HEK293T (cell line): ENCODE measurements around the gene HEATR5A.

Experiments
- CTCF ChIA-PET: fragments of 350-600 bp; formaldehyde crosslinking; extraction: SDS; loops from one replicate; lab custom pipeline; 2021; ENCODE audit warnings: antibody characterized with exemption, inconsistent platforms; lab: Yijun Ruan, JAX
- POLR2A ChIA-PET: fragments of 350-600 bp; formaldehyde crosslinking; extraction: SDS; loops from one replicate; lab custom pipeline; 2020; ENCODE audit warnings: antibody characterized with exemption, inconsistent platforms; lab: Yijun Ruan, JAX
- DNase-seq: peaks from one replicate; pipeline ENCODE4 v3.0.0; 2012; ENCODE audit warnings: mixed read lengths; ENCODE audit errors: extremely low spot score
- ARNT ChIP-seq: fragments of 450-650 bp; IDR thresholded peaks from 2 replicates; pipeline ENCODE4 v1.6.1; 2017; ENCODE audit warnings: mild to moderate bottlenecking
- BHLHE40 ChIP-seq: fragments of 450-650 bp; IDR thresholded peaks from 2 replicates; pipeline ENCODE4 v1.6.1; 2016; ENCODE audit warnings: mild to moderate bottlenecking, moderate library complexity, borderline replicate concordance
- CTBP1 ChIP-seq: fragments of 450-650 bp; IDR thresholded peaks from 2 replicates; pipeline ENCODE4 v1.6.1; 2016; ENCODE audit warnings: borderline replicate concordance
- ELF4 ChIP-seq: fragments of 450-650 bp; IDR thresholded peaks from 2 replicates; pipeline ENCODE4 v1.6.1; 2017; ENCODE audit warnings: antibody characterized with exemption
- FOXA1 ChIP-seq: fragments of 450-650 bp; IDR thresholded peaks from 2 replicates; pipeline ENCODE4 v1.6.1; 2016; ENCODE audit warnings: mild to moderate bottlenecking
- FOXK2 ChIP-seq: fragments of 450-650 bp; IDR thresholded peaks from 2 replicates; pipeline ENCODE4 v1.6.1; 2016; ENCODE audit warnings: mild to moderate bottlenecking
- FOXM1 ChIP-seq: fragments of 450-650 bp; IDR thresholded peaks from 2 replicates; pipeline ENCODE4 v1.6.1; 2017; ENCODE audit warnings: mild to moderate bottlenecking, borderline replicate concordance
- HDGF ChIP-seq: fragments of 450-650 bp; IDR thresholded peaks from 2 replicates; pipeline ENCODE4 v1.6.1; 2017; ENCODE audit warnings: antibody characterized with exemption, borderline replicate concordance
- L3MBTL2 ChIP-seq: fragments of 450-650 bp; conservative IDR thresholded peaks from 2 replicates; pipeline ENCODE4 v1.6.1; 2016; ENCODE audit warnings: mild to moderate bottlenecking
- LEF1 ChIP-seq: fragments of 450-650 bp; IDR thresholded peaks from 2 replicates; pipeline ENCODE4 v1.6.1; 2017; ENCODE audit warnings: mild to moderate bottlenecking, borderline replicate concordance
- NFRKB ChIP-seq: fragments of 450-650 bp; IDR thresholded peaks from 2 replicates; pipeline ENCODE4 v1.6.1; 2016; ENCODE audit warnings: mild to moderate bottlenecking, moderate library complexity
- PKNOX1 ChIP-seq: fragments of 450-650 bp; IDR thresholded peaks from 2 replicates; pipeline ENCODE4 v1.6.1; 2016
- SP1 ChIP-seq: fragments of 450-650 bp; IDR thresholded peaks from 2 replicates; pipeline ENCODE4 v1.6.1; 2017
- SUZ12 ChIP-seq: fragments of 450-650 bp; IDR thresholded peaks from 2 replicates; pipeline ENCODE4 v1.6.1; 2016; ENCODE audit warnings: mild to moderate bottlenecking
- TARDBP ChIP-seq: fragments of 450-650 bp; IDR thresholded peaks from 2 replicates; pipeline ENCODE4 v1.6.1; 2016
- ZNF384 ChIP-seq: fragments of 450-650 bp; IDR thresholded peaks from 2 replicates; pipeline ENCODE4 v1.6.1; 2016

Gene HEATR5A

DNA sequence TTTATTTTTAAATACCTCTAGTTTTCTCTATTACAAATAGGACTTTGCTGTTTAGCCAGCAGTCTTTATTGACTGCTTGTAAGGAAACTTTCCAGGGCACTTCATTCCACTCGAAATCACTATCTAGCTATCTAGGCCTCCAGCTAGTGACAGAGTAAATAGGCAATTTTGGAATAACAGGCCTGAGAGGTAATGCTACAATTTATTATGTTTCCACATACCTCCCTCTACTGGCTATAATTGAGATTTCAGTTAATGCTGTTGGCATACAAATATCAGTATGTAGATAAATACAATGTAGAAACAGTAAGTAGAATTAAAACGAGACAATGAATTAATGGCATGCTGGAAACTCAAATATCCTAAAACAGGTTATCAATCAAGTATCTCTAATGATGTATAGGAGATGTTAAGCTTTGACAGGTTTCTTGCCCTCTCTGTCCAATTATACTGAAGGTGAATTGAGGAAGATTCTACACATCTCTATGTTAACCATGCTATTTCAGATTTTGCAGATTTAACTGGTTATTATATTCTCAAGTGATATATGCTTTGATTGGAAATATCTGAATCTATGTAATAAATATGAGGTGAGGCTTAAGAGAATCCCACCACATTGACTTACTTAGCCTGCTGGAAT lies 29.7 kb upstream of the HEATR5A start:
- CTCF ChIA-PET: interaction anchor here (0.7 kb wide), 1 partner anchor 11 kb away, joined by 5 read pairs; no protein-coding TSS in a partner anchor
- TF ChIP-seq ELF4: no peak
- no peak for TF ChIP-seq L3MBTL2
- TF ChIP-seq FOXK2: no peak
- TF ChIP-seq SUZ12: no peak
- TF ChIP-seq HDGF: no peak
- no peak for TF ChIP-seq FOXM1
- TF ChIP-seq ARNT: no peak
- TF ChIP-seq PKNOX1: no peak
- no peak for TF ChIP-seq ZNF384
- TF ChIP-seq BHLHE40: no peak
- no peak for TF ChIP-seq NFRKB
- peak; percentile 27 for DNase-seq

GRCh38 chr14:31449136-31449535 lies 28.8 kb upstream of the HEATR5A start:
- no peak for DNase-seq
- TF ChIP-seq FOXA1: no peak
- no peak for TF ChIP-seq FOXK2
- TF ChIP-seq LEF1: no peak
- no peak for TF ChIP-seq HDGF
- no peak for TF ChIP-seq NFRKB
- TF ChIP-seq BHLHE40: no peak
- no peak for TF ChIP-seq ZNF384
- TF ChIP-seq ARNT: no peak
- no peak for TF ChIP-seq FOXM1
- no peak for TF ChIP-seq ELF4
- no peak for TF ChIP-seq TARDBP
- no peak for TF ChIP-seq CTBP1
- TF ChIP-seq SUZ12: no peak
- ChIA-PET POLR2A (interaction anchor here (0.8 to 1.7 kb wide), 3 partner anchors 8 to 242 kb away, joined by 3 to 7 read pairs (median 3); partner anchors contain the start of genes DTD2, HEATR5A and HECTD1), CTCF (interaction anchor here (0.7 kb wide), 1 partner anchor 10 kb away, joined by 5 read pairs; no protein-coding TSS in a partner anchor)

More for the DNA sequence above, 29.7 kb upstream of the HEATR5A start:
- POLR2A ChIA-PET: interaction anchor here (0.8 to 1.0 kb wide), 2 partner anchors 29 to 243 kb away, joined by 3 read pairs; partner anchors contain the start of genes HEATR5A and HECTD1

DNA sequence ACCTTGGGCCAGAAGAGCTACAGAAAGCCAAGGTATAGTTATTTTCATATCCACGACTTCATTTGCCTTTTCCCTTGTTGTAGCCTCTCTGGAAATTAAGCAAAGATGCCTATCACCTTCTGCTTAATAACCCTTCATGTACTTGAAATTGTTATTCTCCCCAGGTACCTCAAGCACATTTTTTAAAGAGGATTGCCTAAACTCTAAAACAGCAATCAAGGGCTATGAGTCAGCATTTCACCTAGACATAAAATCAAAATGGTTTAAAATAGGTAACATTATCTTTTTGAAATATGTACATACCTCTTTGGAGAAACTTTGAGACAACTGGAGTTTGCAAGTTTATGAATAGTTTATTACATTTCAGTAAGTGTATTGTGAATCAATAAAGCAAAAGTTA lies 25.4 kb upstream of the HEATR5A start:
- TF ChIP-seq ARNT: no peak
- no peak for TF ChIP-seq BHLHE40
- no peak for TF ChIP-seq CTBP1
- no peak for TF ChIP-seq SP1
- TF ChIP-seq ELF4: no peak
- TF ChIP-seq SUZ12: no peak
- no peak for TF ChIP-seq PKNOX1
- TF ChIP-seq ZNF384: no peak
- no peak for TF ChIP-seq LEF1
- CTCF ChIA-PET: interaction anchor here (0.6 kb wide), 1 partner anchor 44 kb away, joined by 3 read pairs; no protein-coding TSS in a partner anchor
- POLR2A ChIA-PET: interaction anchor here (0.9 to 1.0 kb wide), 2 partner anchors 12 to 25 kb away, joined by 3 to 5 read pairs; partner anchors contain the start of genes DTD2 and HEATR5A
- no peak for DNase-seq

- CTCF ChIA-PET: interaction anchor here (0.7 to 0.8 kb wide), 2 partner anchors 10 to 879 kb away, joined by 4 read pairs; no protein-coding TSS in a partner anchor
- TF ChIP-seq FOXA1: no peak
- TF ChIP-seq BHLHE40: no peak
- no peak for TF ChIP-seq FOXM1
- no peak for TF ChIP-seq L3MBTL2
- DNase-seq: no peak
- POLR2A ChIA-PET: no interaction called here
Measured at GRCh38 chr14:31442284-31442683, 21.9 kb upstream of the HEATR5A start.

GRCh38 chr14:31441273-31442111 lies 21.1 kb upstream of the HEATR5A start:
- POLR2A ChIA-PET: no interaction called here
- DNase-seq: no peak
- TF ChIP-seq FOXK2 (no peak), SP1 (no peak), TARDBP (no peak), NFRKB (no peak), HDGF (no peak), ZNF384 (no peak), FOXM1 (no peak), FOXA1 (no peak), PKNOX1 (no peak), L3MBTL2 (no peak), BHLHE40 (no peak), CTBP1 (no peak), ARNT (no peak), SUZ12 (no peak), LEF1 (no peak)
- CTCF ChIA-PET: interaction anchor here (0.7 to 0.8 kb wide), 2 partner anchors 11 to 879 kb away, joined by 4 read pairs; no protein-coding TSS in a partner anchor
